WTC11 (cell line): Measurements from ENCODE around the gene ATP2B2. TPM values are rescaled to one million over a fixed set of nuclear protein-coding genes. Genes with fewer than 3 reads are reported as not detected.

Experiments
- ATAC-seq: fragments of 200-7000 bp; cut with Tn5 transposase; 2 replicates; pipeline ENCODE4 v1.10.0; 2021; ENCODE audit warnings: mild to moderate bottlenecking, moderate library complexity
- CTCF ChIA-PET: fragments of 300-600 bp; sonication (Branson Sonifier 250); formaldehyde crosslinking; loops from one replicate; lab custom pipeline; 2021; ENCODE audit warnings: antibody characterized with exemption; lab: Charles Lee
- POLR2A ChIA-PET: fragments of 350-600 bp; sonication (Branson Sonifier 250); formaldehyde crosslinking; loops from one replicate; lab custom pipeline; 2021; ENCODE audit warnings: antibody characterized with exemption; lab: Charles Lee
- DNase-seq: peaks from one replicate; pipeline ENCODE4 v3.0.0; 2021; ENCODE audit warnings: low spot score
- H3K27ac Mint-ChIP-seq: 2 replicates; pipeline ENCODE4 v1.8.0; 2021; ENCODE audit warnings: mixed read lengths
- H3K27me3 Mint-ChIP-seq: 2 replicates; pipeline ENCODE4 v1.8.0; 2021; ENCODE audit warnings: low read depth, mild to moderate bottlenecking, moderate library complexity, mixed read lengths
- H3K36me3 Mint-ChIP-seq: 2 replicates; pipeline ENCODE4 v1.8.0; 2021; ENCODE audit warnings: mixed read lengths
- H3K4me1 Mint-ChIP-seq: 2 replicates; pipeline ENCODE4 v1.8.0; 2022; ENCODE audit warnings: mixed read lengths
- H3K4me3 Mint-ChIP-seq: 2 replicates; pipeline ENCODE4 v1.8.0; 2021; ENCODE audit warnings: mild to moderate bottlenecking, moderate library complexity, mixed read lengths
- H3K9me3 Mint-ChIP-seq: 2 replicates; pipeline ENCODE4 v1.8.0; 2021; ENCODE audit warnings: mixed read lengths
- E2F4 ChIP-seq: sonication (generic); formaldehyde crosslinking; IDR thresholded peaks from 2 replicates; pipeline ENCODE4 v1.8.1; 2022; ENCODE audit warnings: low read depth, mild to moderate bottlenecking, moderate library complexity, missing genetic modification reagents, borderline replicate concordance
- FOXJ3 ChIP-seq: sonication (generic); formaldehyde crosslinking; IDR thresholded peaks from 2 replicates; pipeline ENCODE4 v1.9.0; 2021; ENCODE audit warnings: missing genetic modification reagents, mild to moderate bottlenecking, borderline replicate concordance
- NFE2L1 ChIP-seq: sonication (generic); formaldehyde crosslinking; IDR thresholded peaks from 2 replicates; pipeline ENCODE4 v1.8.1; 2023; ENCODE audit warnings: missing genetic modification reagents
- TEAD4 ChIP-seq: sonication (generic); formaldehyde crosslinking; IDR thresholded peaks from 2 replicates; pipeline ENCODE4 v1.8.0; 2022; ENCODE audit warnings: mild to moderate bottlenecking, missing genetic modification reagents
- USF2 ChIP-seq: sonication (generic); formaldehyde crosslinking; IDR thresholded peaks from 2 replicates; pipeline ENCODE4 v1.8.1; 2023; ENCODE audit warnings: mild to moderate bottlenecking, missing genetic modification reagents, moderate library complexity
- ZBTB43 ChIP-seq: sonication (generic); formaldehyde crosslinking; IDR thresholded peaks from 2 replicates; pipeline ENCODE4 v1.8.1; 2023; ENCODE audit warnings: mild to moderate bottlenecking, missing genetic modification reagents
- ZNF281 ChIP-seq: sonication (generic); formaldehyde crosslinking; IDR thresholded peaks from 2 replicates; pipeline ENCODE4 v1.8.0; 2023; ENCODE audit warnings: mild to moderate bottlenecking, missing genetic modification reagents
- ZNF317 ChIP-seq: sonication (generic); formaldehyde crosslinking; IDR thresholded peaks from 2 replicates; pipeline ENCODE4 v1.8.1; 2023; ENCODE audit warnings: low read depth, mild to moderate bottlenecking, moderate library complexity, missing genetic modification reagents, borderline replicate concordance
- ZNF532 ChIP-seq: fragments of 250-450 bp; sonication (Bioruptor Pico); IDR thresholded peaks from 2 replicates; pipeline ENCODE4 v1.9.0; 2021; ENCODE audit warnings: mild to moderate bottlenecking, borderline replicate concordance
- total RNA-seq: library from RNA; stranded (reverse); gene quantifications from 3 replicates; pipeline ENCODE4 v1.2.3, GENCODE V29; 2021
- TF ChIP-seq, protein P1 (sequence below): sonication (generic); formaldehyde crosslinking; IDR thresholded peaks from 2 replicates; pipeline ENCODE4 v1.8.1; 2022; ENCODE audit warnings: missing genetic modification reagents, borderline replicate concordance
- TF ChIP-seq, protein P2 (sequence below): sonication (generic); formaldehyde crosslinking; IDR thresholded peaks from 2 replicates; pipeline ENCODE4 v1.8.1; 2023; ENCODE audit warnings: mild to moderate bottlenecking, missing genetic modification reagents
- TF ChIP-seq, protein P3 (sequence below): sonication (generic); formaldehyde crosslinking; conservative IDR thresholded peaks from 2 replicates; pipeline ENCODE4 v1.8.1; 2022; ENCODE audit warnings: mild to moderate bottlenecking, missing genetic modification reagents
- TF ChIP-seq, protein P4 (sequence below): sonication (generic); formaldehyde crosslinking; IDR thresholded peaks from 2 replicates; pipeline ENCODE4 v1.8.0; 2022; ENCODE audit warnings: mild to moderate bottlenecking, missing genetic modification reagents
- TF ChIP-seq, protein P5 (sequence below): fragments of 200-600 bp; IDR thresholded peaks from 2 replicates; pipeline ENCODE4 v1.8.0; 2022; ENCODE audit warnings: antibody characterized with exemption

Gene ATP2B2
- total RNA-seq, 1 experiment from 2014 or later, result 0.48 TPM

GRCh38 chr3:10533737-10534023, 28.3 kb upstream of the ATP2B2 start:
- Mint-ChIP-seq H3K9me3 (peaks cover 1% of the 10 kb centered on the region), H3K36me3 (no peaks in the 10 kb centered on the region), H3K4me1 (no peaks in the 10 kb centered on the region), H3K27ac (no peak overlapping the region), H3K4me3 (no peak overlapping the region), H3K27me3 (peaks cover 3% of the 10 kb centered on the region; the same call in 1 of the 2 replicates)
- CTCF ChIA-PET, result no interaction called here
- POLR2A ChIA-PET, result no interaction called here
- no peak for ATAC-seq
- DNase-seq, result no peak
- TF ChIP-seq, protein P1, sequence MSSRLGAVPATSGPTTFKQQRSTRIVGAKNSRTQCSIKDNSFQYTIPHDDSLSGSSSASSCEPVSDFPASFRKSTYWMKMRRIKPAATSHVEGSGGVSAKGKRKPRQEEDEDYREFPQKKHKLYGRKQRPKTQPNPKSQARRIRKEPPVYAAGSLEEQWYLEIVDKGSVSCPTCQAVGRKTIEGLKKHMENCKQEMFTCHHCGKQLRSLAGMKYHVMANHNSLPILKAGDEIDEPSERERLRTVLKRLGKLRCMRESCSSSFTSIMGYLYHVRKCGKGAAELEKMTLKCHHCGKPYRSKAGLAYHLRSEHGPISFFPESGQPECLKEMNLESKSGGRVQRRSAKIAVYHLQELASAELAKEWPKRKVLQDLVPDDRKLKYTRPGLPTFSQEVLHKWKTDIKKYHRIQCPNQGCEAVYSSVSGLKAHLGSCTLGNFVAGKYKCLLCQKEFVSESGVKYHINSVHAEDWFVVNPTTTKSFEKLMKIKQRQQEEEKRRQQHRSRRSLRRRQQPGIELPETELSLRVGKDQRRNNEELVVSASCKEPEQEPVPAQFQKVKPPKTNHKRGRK (CRISPR knock-in tag), result no peak
- TF ChIP-seq, protein P2, sequence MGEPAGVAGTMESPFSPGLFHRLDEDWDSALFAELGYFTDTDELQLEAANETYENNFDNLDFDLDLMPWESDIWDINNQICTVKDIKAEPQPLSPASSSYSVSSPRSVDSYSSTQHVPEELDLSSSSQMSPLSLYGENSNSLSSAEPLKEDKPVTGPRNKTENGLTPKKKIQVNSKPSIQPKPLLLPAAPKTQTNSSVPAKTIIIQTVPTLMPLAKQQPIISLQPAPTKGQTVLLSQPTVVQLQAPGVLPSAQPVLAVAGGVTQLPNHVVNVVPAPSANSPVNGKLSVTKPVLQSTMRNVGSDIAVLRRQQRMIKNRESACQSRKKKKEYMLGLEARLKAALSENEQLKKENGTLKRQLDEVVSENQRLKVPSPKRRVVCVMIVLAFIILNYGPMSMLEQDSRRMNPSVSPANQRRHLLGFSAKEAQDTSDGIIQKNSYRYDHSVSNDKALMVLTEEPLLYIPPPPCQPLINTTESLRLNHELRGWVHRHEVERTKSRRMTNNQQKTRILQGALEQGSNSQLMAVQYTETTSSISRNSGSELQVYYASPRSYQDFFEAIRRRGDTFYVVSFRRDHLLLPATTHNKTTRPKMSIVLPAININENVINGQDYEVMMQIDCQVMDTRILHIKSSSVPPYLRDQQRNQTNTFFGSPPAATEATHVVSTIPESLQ (CRISPR knock-in tag), result no peak
- TF ChIP-seq USF2 (CRISPR knock-in tag) (no peak), NFE2L1 (CRISPR knock-in tag) (no peak), ZNF281 (CRISPR knock-in tag) (no peak), ZBTB43 (CRISPR knock-in tag) (no peak), ZNF317 (CRISPR knock-in tag) (no peak), TEAD4 (CRISPR knock-in tag) (no peak), ZNF532 (CRISPR knock-in tag) (no peak), E2F4 (CRISPR knock-in tag) (no peak), FOXJ3 (no peak)
- TF ChIP-seq, protein P3, sequence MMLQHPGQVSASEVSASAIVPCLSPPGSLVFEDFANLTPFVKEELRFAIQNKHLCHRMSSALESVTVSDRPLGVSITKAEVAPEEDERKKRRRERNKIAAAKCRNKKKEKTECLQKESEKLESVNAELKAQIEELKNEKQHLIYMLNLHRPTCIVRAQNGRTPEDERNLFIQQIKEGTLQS (CRISPR knock-in tag), result no peak
- TF ChIP-seq, protein P4, sequence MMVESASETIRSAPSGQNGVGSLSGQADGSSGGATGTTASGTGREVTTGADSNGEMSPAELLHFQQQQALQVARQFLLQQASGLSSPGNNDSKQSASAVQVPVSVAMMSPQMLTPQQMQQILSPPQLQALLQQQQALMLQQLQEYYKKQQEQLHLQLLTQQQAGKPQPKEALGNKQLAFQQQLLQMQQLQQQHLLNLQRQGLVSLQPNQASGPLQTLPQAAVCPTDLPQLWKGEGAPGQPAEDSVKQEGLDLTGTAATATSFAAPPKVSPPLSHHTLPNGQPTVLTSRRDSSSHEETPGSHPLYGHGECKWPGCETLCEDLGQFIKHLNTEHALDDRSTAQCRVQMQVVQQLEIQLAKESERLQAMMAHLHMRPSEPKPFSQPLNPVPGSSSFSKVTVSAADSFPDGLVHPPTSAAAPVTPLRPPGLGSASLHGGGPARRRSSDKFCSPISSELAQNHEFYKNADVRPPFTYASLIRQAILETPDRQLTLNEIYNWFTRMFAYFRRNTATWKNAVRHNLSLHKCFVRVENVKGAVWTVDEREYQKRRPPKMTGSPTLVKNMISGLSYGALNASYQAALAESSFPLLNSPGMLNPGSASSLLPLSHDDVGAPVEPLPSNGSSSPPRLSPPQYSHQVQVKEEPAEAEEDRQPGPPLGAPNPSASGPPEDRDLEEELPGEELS (CRISPR knock-in tag), result no peak
- TF ChIP-seq, protein P5, sequence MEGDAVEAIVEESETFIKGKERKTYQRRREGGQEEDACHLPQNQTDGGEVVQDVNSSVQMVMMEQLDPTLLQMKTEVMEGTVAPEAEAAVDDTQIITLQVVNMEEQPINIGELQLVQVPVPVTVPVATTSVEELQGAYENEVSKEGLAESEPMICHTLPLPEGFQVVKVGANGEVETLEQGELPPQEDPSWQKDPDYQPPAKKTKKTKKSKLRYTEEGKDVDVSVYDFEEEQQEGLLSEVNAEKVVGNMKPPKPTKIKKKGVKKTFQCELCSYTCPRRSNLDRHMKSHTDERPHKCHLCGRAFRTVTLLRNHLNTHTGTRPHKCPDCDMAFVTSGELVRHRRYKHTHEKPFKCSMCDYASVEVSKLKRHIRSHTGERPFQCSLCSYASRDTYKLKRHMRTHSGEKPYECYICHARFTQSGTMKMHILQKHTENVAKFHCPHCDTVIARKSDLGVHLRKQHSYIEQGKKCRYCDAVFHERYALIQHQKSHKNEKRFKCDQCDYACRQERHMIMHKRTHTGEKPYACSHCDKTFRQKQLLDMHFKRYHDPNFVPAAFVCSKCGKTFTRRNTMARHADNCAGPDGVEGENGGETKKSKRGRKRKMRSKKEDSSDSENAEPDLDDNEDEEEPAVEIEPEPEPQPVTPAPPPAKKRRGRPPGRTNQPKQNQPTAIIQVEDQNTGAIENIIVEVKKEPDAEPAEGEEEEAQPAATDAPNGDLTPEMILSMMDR, result no peak
